H9 (cell line): ENCODE data around the gene NPTXR. TPM values are rescaled to one million over a fixed set of nuclear protein-coding genes. Genes with fewer than 3 reads are reported as not detected.

ENCODE experiments used
- DNase-seq: peaks from one replicate; pipeline ENCODE4 v3.0.0-alpha.2; 2017
- H2AFZ ChIP-seq: one replicate; pipeline ENCODE4 v1.6.1; 2013; ENCODE audit warnings: mild to moderate bottlenecking, low read length, control low read depth, moderate library complexity
- H2AK5ac ChIP-seq: 2 replicates; pipeline ENCODE4 v1.6.1; 2013; ENCODE audit warnings: low read length, control low read depth, mixed read lengths; ENCODE audit not compliant: insufficient read length
- H2BK120ac ChIP-seq: one replicate; pipeline ENCODE4 v1.6.1; 2013; ENCODE audit warnings: low read depth, mild to moderate bottlenecking, low read length, control low read depth, inconsistent platforms; ENCODE audit not compliant: poor library complexity, severe bottlenecking
- H2BK12ac ChIP-seq: 2 replicates; pipeline ENCODE4 v1.6.1; 2013; ENCODE audit warnings: low read length, control low read depth, mixed read lengths, low read depth; ENCODE audit not compliant: insufficient read length
- H2BK15ac ChIP-seq: 2 replicates; pipeline ENCODE4 v1.6.1; 2013; ENCODE audit warnings: low read depth, low read length, control low read depth
- H2BK20ac ChIP-seq: one replicate; pipeline ENCODE4 v1.6.1; 2013; ENCODE audit warnings: low read depth, mild to moderate bottlenecking, low read length, control low read depth, inconsistent platforms; ENCODE audit not compliant: poor library complexity, severe bottlenecking
- H2BK5ac ChIP-seq: 2 replicates; pipeline ENCODE4 v1.6.1; 2013; ENCODE audit warnings: low read length, control low read depth, mixed read lengths; ENCODE audit not compliant: insufficient read length
- H3K14ac ChIP-seq: 2 replicates; pipeline ENCODE4 v1.6.1; 2013; ENCODE audit warnings: low read length, control low read depth; ENCODE audit not compliant: insufficient read depth
- H3K18ac ChIP-seq: 2 replicates; pipeline ENCODE4 v1.6.1; 2013; ENCODE audit warnings: low read depth, mild to moderate bottlenecking, mixed read lengths, low read length, control low read depth; ENCODE audit not compliant: insufficient read length
- H3K23ac ChIP-seq: 2 replicates; pipeline ENCODE4 v1.6.1; 2013; ENCODE audit warnings: low read length, control low read depth, mixed read lengths, low read depth; ENCODE audit not compliant: insufficient read length
- H3K23me2 ChIP-seq: 2 replicates; pipeline ENCODE4 v1.6.1; 2013; ENCODE audit warnings: low read depth, mild to moderate bottlenecking, mixed read lengths, low read length, control low read depth; ENCODE audit not compliant: insufficient read length, poor library complexity, severe bottlenecking
- H3K27ac ChIP-seq: 2 replicates; pipeline ENCODE4 v1.5.1; 2013; ENCODE audit warnings: low read length, control low read depth, mixed read lengths, low read depth; ENCODE audit not compliant: insufficient read length
- H3K27me3 ChIP-seq: 2 replicates; pipeline ENCODE4 v1.6.1; 2013; ENCODE audit warnings: low read length, control low read depth, inconsistent platforms; ENCODE audit not compliant: insufficient read depth
- H3K4ac ChIP-seq: 2 replicates; pipeline ENCODE4 v1.6.1; 2013; ENCODE audit warnings: low read depth, mild to moderate bottlenecking, control low read depth, inconsistent platforms, low read length, moderate library complexity
- H3K4me1 ChIP-seq: 2 replicates; pipeline ENCODE4 v1.6.1; 2013; ENCODE audit warnings: low read length, control low read depth, inconsistent platforms; ENCODE audit not compliant: insufficient read depth
- H3K4me2 ChIP-seq: 2 replicates; pipeline ENCODE4 v1.6.1; 2013; ENCODE audit warnings: low read length, control low read depth, mixed read lengths; ENCODE audit not compliant: insufficient read length, insufficient read depth
- H3K56ac ChIP-seq: 2 replicates; pipeline ENCODE4 v1.6.1; 2013; ENCODE audit warnings: low read depth, mild to moderate bottlenecking, mixed read lengths, low read length, control low read depth; ENCODE audit not compliant: insufficient read length
- H3K79me1 ChIP-seq: 2 replicates; pipeline ENCODE4 v1.6.1; 2013; ENCODE audit warnings: low read depth, mild to moderate bottlenecking, moderate library complexity, low read length, control low read depth, inconsistent platforms; ENCODE audit not compliant: insufficient read depth, poor library complexity, severe bottlenecking
- H3K79me2 ChIP-seq: 2 replicates; pipeline ENCODE4 v1.6.1; 2013; ENCODE audit warnings: low read length, control low read depth, inconsistent platforms; ENCODE audit not compliant: insufficient read depth
- H3K9ac ChIP-seq: 2 replicates; pipeline ENCODE4 v1.6.1; 2013; ENCODE audit warnings: low read length, control low read depth, mixed read lengths; ENCODE audit not compliant: insufficient read length; ENCODE audit errors: extremely low read depth
- H3K9me3 ChIP-seq: one replicate; pipeline ENCODE4 v1.6.1; 2013; ENCODE audit warnings: low read depth, low read length, inconsistent platforms; ENCODE audit not compliant: control insufficient read depth
- H3T11ph ChIP-seq: one replicate; pipeline ENCODE4 v1.6.1; 2013; ENCODE audit warnings: mild to moderate bottlenecking, low read length, control low read depth, inconsistent platforms
- H4K20me1 ChIP-seq: one replicate; pipeline ENCODE4 v1.6.1; 2013; ENCODE audit not compliant: control insufficient read depth, insufficient read length, insufficient read depth
- H4K5ac ChIP-seq: 2 replicates; pipeline ENCODE4 v1.6.1; 2013; ENCODE audit warnings: low read depth, mild to moderate bottlenecking, mixed read lengths, low read length, control low read depth; ENCODE audit not compliant: insufficient read length
- H4K8ac ChIP-seq: replicated peaks from 2 replicates; pipeline ENCODE4 v1.6.1; 2013; ENCODE audit warnings: low read length, control low read depth, mixed read lengths, low read depth; ENCODE audit not compliant: insufficient read length
- H4K91ac ChIP-seq: 2 replicates; pipeline ENCODE4 v1.6.1; 2013; ENCODE audit warnings: low read depth, mild to moderate bottlenecking, moderate library complexity, mixed read lengths, low read length, control low read depth; ENCODE audit not compliant: insufficient read length
- H3K27ac Mint-ChIP-seq, 3 experiments: 2 replicates in 2 of 3; 3 replicates in 1 of 3; pipeline ENCODE4 v1.8.0; 2020 to 2021; ENCODE audit warnings: mixed read lengths in 3 of 3, mild to moderate bottlenecking in 1 of 3, moderate library complexity in 1 of 3
- H3K27me3 Mint-ChIP-seq: 2 replicates; pipeline ENCODE4 v1.8.0; 2021; ENCODE audit warnings: low read depth, mild to moderate bottlenecking, moderate library complexity, mixed read lengths
- H3K36me3 Mint-ChIP-seq, 3 experiments: 2 replicates in 2 of 3; 3 replicates in 1 of 3; pipeline ENCODE4 v1.8.0; 2020 to 2021; ENCODE audit warnings: low read depth in 3 of 3, mixed read lengths in 3 of 3; ENCODE audit not compliant: insufficient read depth in 1 of 3
- H3K4me1 Mint-ChIP-seq, 2 experiments: 2 replicates each; pipeline ENCODE4 v1.8.0; 2020; ENCODE audit warnings: mixed read lengths in 2 of 2
- H3K4me3 Mint-ChIP-seq, 2 experiments: 2 replicates in 1 of 2; 3 replicates in 1 of 2; pipeline ENCODE4 v1.8.0; 2020 to 2021; ENCODE audit warnings: mild to moderate bottlenecking in 2 of 2, mixed read lengths in 2 of 2, moderate library complexity in 1 of 2
- H3K9me3 Mint-ChIP-seq, 2 experiments: 2 replicates in 1 of 2; 3 replicates in 1 of 2; pipeline ENCODE4 v1.8.0; 2020; ENCODE audit warnings: mild to moderate bottlenecking in 2 of 2, mixed read lengths in 2 of 2, moderate library complexity in 1 of 2
- CTCF ChIP-seq: fragments of 200-600 bp; sonication (generic); conservative IDR thresholded peaks from 3 replicates; pipeline ENCODE4 v1.8.0; 2021; ENCODE audit warnings: antibody characterized with exemption, mild to moderate bottlenecking
- WGBS: extraction: QIAGEN DNeasy Blood & Tissue Kit; methylation state at CpG from one replicate; pipeline ENCODE4 v1.1.7; 2013; ENCODE audit warnings: missing lambda C conversion rate, low lambda C conversion rate, mixed read lengths; ENCODE audit not compliant: insufficient read length; ENCODE audit errors: extremely low coverage; 5-methylcytosine and 5-hydroxymethylcytosine counted together
- total RNA-seq: library from RNA; stranded (reverse); gene quantifications from 2 replicates; pipeline ENCODE4 v1.2.1, GENCODE V29; 2021

NPTXR gene
- total RNA-seq, 1 experiment from 2014 or later, result 8.1 TPM

DNA sequence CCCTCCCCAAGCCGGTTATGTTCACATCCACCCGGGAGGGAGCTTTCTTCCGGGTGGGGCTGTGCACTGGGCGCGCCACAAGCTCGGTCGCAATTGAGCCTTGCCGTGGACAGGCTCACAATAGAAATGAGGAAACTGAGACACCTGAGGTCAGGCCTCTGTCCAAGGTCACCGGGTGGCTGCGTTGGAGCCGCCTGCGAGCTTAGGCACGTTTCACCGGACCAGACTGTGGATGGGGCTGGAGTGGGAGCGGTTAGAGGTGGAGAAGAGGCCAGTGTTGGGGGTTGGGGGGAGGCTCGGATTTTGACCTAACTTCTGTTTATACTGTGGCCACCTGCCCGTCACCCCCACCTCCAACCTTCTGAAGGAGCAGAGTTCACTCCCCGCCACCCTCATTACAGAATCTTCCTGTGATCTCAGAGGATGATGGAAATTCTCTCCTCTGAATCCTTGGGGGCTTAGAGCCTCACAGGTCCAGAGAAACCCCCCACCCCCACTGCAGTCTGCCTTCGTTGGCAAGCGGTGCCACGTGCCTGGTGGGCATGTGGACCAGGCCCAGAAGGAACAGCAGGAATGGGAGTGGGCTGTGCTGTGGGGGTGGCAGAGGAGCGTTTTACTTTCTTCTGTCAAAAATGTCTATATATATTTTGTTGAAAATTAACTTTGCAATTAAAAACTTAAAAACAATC is 631 bp upstream of the NPTXR start:
- no peak overlapping the region for H2AK5ac ChIP-seq
- no peak overlapping the region for H3K14ac ChIP-seq
- no peak overlapping the region for H4K91ac ChIP-seq
- H3K23ac ChIP-seq, result no peak overlapping the region
- no peak overlapping the region for H2BK15ac ChIP-seq
- no peak overlapping the region for H3K4ac ChIP-seq
- H3K23me2 ChIP-seq, result peaks cover 4% of the 10 kb centered on the region
- no peaks in the 10 kb centered on the region for H3K9me3 ChIP-seq
- Mint-ChIP-seq H3K9me3 (no peaks in the 10 kb centered on the region; a peak in 1 of 5 replicates), H3K27ac (no peak overlapping the region), H3K4me3 (peak overlapping the region; percentile 46 to 75), H3K4me1 (peaks cover 19 to 33% of the 10 kb centered on the region in 2 experiments), H3K27me3 (peaks cover 88% of the 10 kb centered on the region), H3K36me3 (peaks cover 0 to 2% (median 0%) of the 10 kb centered on the region in 3 experiments; a peak in 3 of 7 replicates)
- H3T11ph ChIP-seq, result no peak overlapping the region
- peak overlapping the region; percentile 9 for H3K4me2 ChIP-seq
- no peak overlapping the region for H2BK20ac ChIP-seq
- no peaks in the 10 kb centered on the region; the same call in 1 of the 2 replicates for H3K4me1 ChIP-seq
- no peak overlapping the region for H3K56ac ChIP-seq
- H3K27me3 ChIP-seq, result peaks cover 21% of the 10 kb centered on the region; the same call in 1 of the 2 replicates
- no peak overlapping the region for H2BK12ac ChIP-seq
- no peak overlapping the region for H2BK5ac ChIP-seq
- H4K20me1 ChIP-seq, result peaks cover 5% of the 10 kb centered on the region
- no peak overlapping the region for H2BK120ac ChIP-seq
- no peak overlapping the region for H3K9ac ChIP-seq
- no peak overlapping the region for H2AFZ ChIP-seq
- no peak overlapping the region for H4K5ac ChIP-seq
- no peak overlapping the region for H3K18ac ChIP-seq
- no peaks in the 10 kb centered on the region for H3K79me2 ChIP-seq
- TF ChIP-seq CTCF, result no peak
- no CpG with 5 or more reads among the region's 22 CpGs for WGBS
- H3K79me1 ChIP-seq, result no peaks in the 10 kb centered on the region
- no peak for DNase-seq
- H4K8ac ChIP-seq, result no peak overlapping the region
- no peak overlapping the region for H3K27ac ChIP-seq
